H1 (cell line): ENCODE results near the gene POLA2.

Experiments used
- ATF3 ChIP-seq: IDR thresholded peaks from 2 replicates; pipeline ENCODE4 v1.6.1; 2011; ENCODE audit warnings: low read depth, mild to moderate bottlenecking, low read length; ENCODE audit not compliant: insufficient read depth
- CTCF ChIP-seq, 3 experiments: IDR thresholded peaks; 1 replicate in 2 of 3; 2 replicates in 1 of 3; pipeline versions ENCODE4 v1.5.1 to v1.6.1; 2011; ENCODE audit warnings: low read length in 3 of 3, mild to moderate bottlenecking in 3 of 3, inconsistent platforms in 2 of 3, low read depth in 1 of 3, moderate library complexity in 1 of 3; ENCODE audit not compliant: insufficient read depth in 1 of 3; ENCODE audit errors: control extremely low read depth in 1 of 3
- EP300 ChIP-seq, 2 experiments: IDR thresholded peaks; 1 replicate in 1 of 2; 2 replicates in 1 of 2; pipeline ENCODE4 v1.6.1; 2011 to 2012; ENCODE audit warnings: low read depth in 2 of 2, low read length in 2 of 2, mild to moderate bottlenecking in 2 of 2, borderline replicate concordance in 1 of 2, inconsistent platforms in 1 of 2, moderate library complexity in 1 of 2
- EZH2 ChIP-seq: fragments of 200-600 bp; sonication (generic); IDR thresholded peaks from 2 replicates; pipeline ENCODE4 v1.7.1; 2012; ENCODE audit warnings: low read depth, mild to moderate bottlenecking, moderate library complexity, low read length, inconsistent platforms; ENCODE audit not compliant: severe bottlenecking
- JUN ChIP-seq: IDR thresholded peaks from 2 replicates; pipeline ENCODE4 v1.6.1; 2011; ENCODE audit warnings: low read depth, mild to moderate bottlenecking, improper control_type of control experiment, low read length
- JUND ChIP-seq: IDR thresholded peaks from 2 replicates; pipeline ENCODE4 v1.6.1; 2011; ENCODE audit warnings: mild to moderate bottlenecking, improper control_type of control experiment, low read length
- MAX ChIP-seq: IDR thresholded peaks from 2 replicates; pipeline ENCODE4 v1.6.1; 2012; ENCODE audit warnings: inconsistent platforms
- POLR2A ChIP-seq, 2 experiments: IDR thresholded peaks; 1 replicate in 1 of 2; 2 replicates in 1 of 2; pipeline ENCODE4 v1.6.1; 2011; ENCODE audit warnings: low read depth in 2 of 2, low read length in 2 of 2, mild to moderate bottlenecking in 2 of 2; ENCODE audit errors: control extremely low read depth in 1 of 2
- RFX5 ChIP-seq: IDR thresholded peaks from 2 replicates; pipeline ENCODE4 v1.6.1; 2011; ENCODE audit warnings: low read depth, low read length, improper control_type of control experiment, borderline replicate concordance

GRCh38 chr11:65216830-65217229, 44.9 kb upstream of the POLA2 start:
- peak in 2 of 3 experiments; percentile 38 to 41; a peak in 2 of 4 replicates for TF ChIP-seq CTCF (IDR thresholded peaks at IDR 0.05; ENCODE audit: control extremely low read depth in 1 of 3, insufficient read depth in 1 of 3, low read depth in 1 of 3, low read length in 3 of 3)
- no peak for TF ChIP-seq POLR2A (IDR thresholded peaks at IDR 0.05; ENCODE audit: control extremely low read depth in 1 of 2, low read depth in 2 of 2, low read length in 2 of 2)
- TF ChIP-seq MAX, result no peak
- TF ChIP-seq ATF3, result no peak
- no peak for TF ChIP-seq JUN
- no peak for TF ChIP-seq EP300 (IDR thresholded peaks at IDR 0.05; ENCODE audit: borderline replicate concordance in 1 of 2, low read depth in 2 of 2, low read length in 2 of 2)
- TF ChIP-seq JUND, result no peak
- TF ChIP-seq RFX5, result no peak
- no peak for TF ChIP-seq EZH2
